Liver (tissue), 9 donors: Measurements from ENCODE around the gene RNF214. TPM values are rescaled to one million over a fixed set of nuclear protein-coding genes. Genes with fewer than 3 reads are reported as not detected.
A peak's percentile ranks its signal among the peaks of the same experiment; 100 is the strongest.

Experiments used
- DNase-seq: peaks from one replicate; pipeline ENCODE4 v3.0.0-alpha.2; 2017; ENCODE audit warnings: low spot score
- H3K27ac ChIP-seq, 2 donors: one replicate each; pipeline ENCODE4 v1.7.0; 2013; ENCODE audit warnings: inconsistent platforms in 2 of 2, low read length in 2 of 2, control low read depth in 1 of 2, low read depth in 1 of 2, mild to moderate bottlenecking in 1 of 2
- H3K27me3 ChIP-seq, 4 donors: one replicate each; pipeline versions ENCODE4 v1.6.1 to v1.7.0; 2013; ENCODE audit warnings: low read length in 3 of 4, inconsistent platforms in 1 of 4, mild to moderate bottlenecking in 1 of 4, moderate library complexity in 1 of 4; ENCODE audit not compliant: control insufficient read depth in 4 of 4, insufficient read depth in 4 of 4
- H3K36me3 ChIP-seq, 4 donors: one replicate each; pipeline versions ENCODE4 v1.6.1 to v1.7.0; 2013; ENCODE audit warnings: low read length in 3 of 4, mild to moderate bottlenecking in 3 of 4, low read depth in 1 of 4, moderate library complexity in 1 of 4; ENCODE audit not compliant: control insufficient read depth in 4 of 4, insufficient read depth in 3 of 4
- H3K4me1 ChIP-seq, 4 donors: one replicate each; pipeline versions ENCODE4 v1.6.1 to v1.7.0; 2013; ENCODE audit warnings: low read length in 3 of 4, mild to moderate bottlenecking in 3 of 4, moderate library complexity in 1 of 4; ENCODE audit not compliant: control insufficient read depth in 4 of 4, insufficient read depth in 4 of 4
- H3K4me3 ChIP-seq, 3 donors: one replicate each; pipeline versions ENCODE4 v1.6.1 to v1.7.0; 2013; ENCODE audit warnings: low read length in 3 of 3, control low read depth in 1 of 3, low read depth in 1 of 3, mild to moderate bottlenecking in 1 of 3
- H3K9ac ChIP-seq, 2 donors: one replicate each; pipeline ENCODE4 v1.7.0; 2013; ENCODE audit warnings: low read length in 2 of 2, mild to moderate bottlenecking in 2 of 2, moderate library complexity in 2 of 2, control low read depth in 1 of 2, low read depth in 1 of 2
- H3K9me3 ChIP-seq, 4 donors: one replicate each; pipeline versions ENCODE4 v1.6.1 to v1.7.0; 2013; ENCODE audit warnings: low read length in 3 of 4; ENCODE audit not compliant: control insufficient read depth in 4 of 4
- EGR1 ChIP-seq, 2 donors: IDR thresholded peaks; 2 replicates each; pipeline ENCODE4 v1.6.1; 2016 to 2018; ENCODE audit warnings: antibody characterized with exemption in 2 of 2, low read depth in 2 of 2
- FOXA1 ChIP-seq: IDR thresholded peaks from 2 replicates; pipeline ENCODE4 v1.6.1; 2016; ENCODE audit warnings: antibody characterized with exemption
- FOXA2 ChIP-seq: IDR thresholded peaks from 2 replicates; pipeline ENCODE4 v1.6.1; 2016; ENCODE audit warnings: antibody characterized with exemption
- GABPA ChIP-seq, 2 donors: IDR thresholded peaks in 1 of 2; conservative IDR thresholded peaks in 1 of 2; 2 replicates each; pipeline ENCODE4 v1.6.1; 2016; ENCODE audit warnings: antibody characterized with exemption in 2 of 2, mild to moderate bottlenecking in 1 of 2, moderate library complexity in 1 of 2
- HNF4A ChIP-seq, 2 donors: conservative IDR thresholded peaks; 2 replicates each; pipeline ENCODE4 v1.6.1; 2016; ENCODE audit warnings: antibody characterized with exemption in 2 of 2, mild to moderate bottlenecking in 2 of 2
- HNF4G ChIP-seq: IDR thresholded peaks from 2 replicates; pipeline ENCODE4 v1.6.1; 2016; ENCODE audit warnings: antibody characterized with exemption
- JUND ChIP-seq, 2 donors: IDR thresholded peaks; 2 replicates each; pipeline ENCODE4 v1.6.1; 2016; ENCODE audit warnings: antibody characterized with exemption in 2 of 2
- NR2F2 ChIP-seq: IDR thresholded peaks from 2 replicates; pipeline ENCODE4 v1.6.1; 2016; ENCODE audit warnings: antibody characterized with exemption
- RAD21 ChIP-seq, 2 donors: IDR thresholded peaks; 2 replicates each; pipeline ENCODE4 v1.6.1; 2016; ENCODE audit warnings: antibody characterized with exemption in 2 of 2, mild to moderate bottlenecking in 2 of 2
- SP1 ChIP-seq: IDR thresholded peaks from 2 replicates; pipeline ENCODE4 v1.6.1; 2018; ENCODE audit warnings: antibody characterized with exemption, mild to moderate bottlenecking
- YY1 ChIP-seq: IDR thresholded peaks from 2 replicates; pipeline ENCODE4 v1.6.1; 2016; ENCODE audit warnings: antibody characterized with exemption, mild to moderate bottlenecking
- WGBS: extraction: QIAGEN DNeasy Blood & Tissue Kit; methylation state at CpG from one replicate; pipeline ENCODE4 v1.1.7; 2013; 5-methylcytosine and 5-hydroxymethylcytosine counted together
- polyA plus RNA-seq, 2 donors: library from polyadenylated mRNA; stranded (reverse) in 1 of 2; unstranded in 1 of 2; fragments of 200-250 nt in 1 of 2; fragments of >200 nt in 1 of 2; fragmentation: Nextera tagmentation in 1 of 2; extraction: Ambion mirVana in 1 of 2; gene quantifications; one replicate each; pipeline versions ENCODE4 v1.2.1 to v1.2.3, GENCODE V29; 2013 to 2015
- total RNA-seq, 2 donors: library from RNA; depleted of rRNA; stranded (reverse); fragments of >200 nt; gene quantifications; one replicate each; pipeline ENCODE4 v1.2.3, GENCODE V29; 2014
- TF ChIP-seq, protein P1 (sequence below): IDR thresholded peaks from 2 replicates; pipeline ENCODE4 v1.6.1; 2016; ENCODE audit warnings: antibody characterized with exemption
- TF ChIP-seq, protein P2 (sequence below): fragments of 150-350 bp; IDR thresholded peaks from 2 replicates; pipeline ENCODE4 v1.5.1; 2017; ENCODE audit warnings: improper control_type of control experiment, low read depth, low read length; ENCODE audit not compliant: missing input control
- TF ChIP-seq, protein P3 (sequence below): IDR thresholded peaks from 2 replicates; pipeline ENCODE4 v1.6.1; 2016; ENCODE audit warnings: antibody characterized with exemption
- TF ChIP-seq, protein P4 (sequence below): IDR thresholded peaks from 2 replicates; pipeline ENCODE4 v1.6.1; 2016; ENCODE audit warnings: antibody characterized with exemption, mild to moderate bottlenecking
- donor health status: healthy.
- donor health status: healthy.
- donor health status: healthy.
- donor health status: healthy.
- donor health status: healthy.

The RNF214 gene
- total and polyA plus RNA-seq, 4 donors: 4.6 to 6.2 (median 6.0) TPM

DNA sequence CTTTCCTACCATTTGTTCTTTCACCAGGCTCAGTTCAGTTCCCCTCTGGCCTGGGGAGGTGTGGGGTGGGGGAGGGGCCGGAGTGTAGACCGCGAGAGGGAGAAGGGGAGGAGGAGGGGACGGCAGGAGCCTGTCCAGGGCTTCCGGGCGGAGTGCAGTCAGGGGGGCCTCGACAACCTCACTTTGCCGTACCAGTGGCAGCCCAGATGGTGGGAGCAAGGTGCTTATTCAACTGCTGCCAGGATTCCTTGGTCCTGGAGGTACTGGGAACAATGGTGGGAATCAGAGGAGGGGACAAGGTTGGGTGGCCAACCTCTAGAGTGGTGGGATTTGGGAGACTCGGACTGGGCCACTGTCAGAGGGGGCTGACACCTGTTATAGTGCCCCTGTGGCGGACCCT lies 82.4 kb downstream of the RNF214 start:
- TF ChIP-seq, protein P1, sequence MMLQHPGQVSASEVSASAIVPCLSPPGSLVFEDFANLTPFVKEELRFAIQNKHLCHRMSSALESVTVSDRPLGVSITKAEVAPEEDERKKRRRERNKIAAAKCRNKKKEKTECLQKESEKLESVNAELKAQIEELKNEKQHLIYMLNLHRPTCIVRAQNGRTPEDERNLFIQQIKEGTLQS: no peak
- no peak for TF ChIP-seq JUND (IDR thresholded peaks at IDR 0.05)
- no peak for TF ChIP-seq GABPA (IDR thresholded peaks at IDR 0.05 in 1 of 2, conservative IDR thresholded peaks at IDR 0.05 in 1 of 2)
- no peak for TF ChIP-seq HNF4G
- TF ChIP-seq, protein P2, sequence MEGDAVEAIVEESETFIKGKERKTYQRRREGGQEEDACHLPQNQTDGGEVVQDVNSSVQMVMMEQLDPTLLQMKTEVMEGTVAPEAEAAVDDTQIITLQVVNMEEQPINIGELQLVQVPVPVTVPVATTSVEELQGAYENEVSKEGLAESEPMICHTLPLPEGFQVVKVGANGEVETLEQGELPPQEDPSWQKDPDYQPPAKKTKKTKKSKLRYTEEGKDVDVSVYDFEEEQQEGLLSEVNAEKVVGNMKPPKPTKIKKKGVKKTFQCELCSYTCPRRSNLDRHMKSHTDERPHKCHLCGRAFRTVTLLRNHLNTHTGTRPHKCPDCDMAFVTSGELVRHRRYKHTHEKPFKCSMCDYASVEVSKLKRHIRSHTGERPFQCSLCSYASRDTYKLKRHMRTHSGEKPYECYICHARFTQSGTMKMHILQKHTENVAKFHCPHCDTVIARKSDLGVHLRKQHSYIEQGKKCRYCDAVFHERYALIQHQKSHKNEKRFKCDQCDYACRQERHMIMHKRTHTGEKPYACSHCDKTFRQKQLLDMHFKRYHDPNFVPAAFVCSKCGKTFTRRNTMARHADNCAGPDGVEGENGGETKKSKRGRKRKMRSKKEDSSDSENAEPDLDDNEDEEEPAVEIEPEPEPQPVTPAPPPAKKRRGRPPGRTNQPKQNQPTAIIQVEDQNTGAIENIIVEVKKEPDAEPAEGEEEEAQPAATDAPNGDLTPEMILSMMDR: no peak
- no peak for TF ChIP-seq RAD21 (IDR thresholded peaks at IDR 0.05)
- TF ChIP-seq NR2F2: no peak
- TF ChIP-seq YY1: no peak
- Histone ChIP-seq H3K4me3 (peak overlapping the region; percentile 72 to 97 (median 96)), H3K36me3 (no peaks in the 10 kb centered on the region), H3K4me1 (peaks cover 8 to 29% (median 19%) of the 10 kb centered on the region in 4 donors), H3K27me3 (no peaks in the 10 kb centered on the region), H3K27ac (no peak overlapping the region), H3K9me3 (no peaks in the 10 kb centered on the region), H3K9ac (peak overlapping the region in 1 of 2 donors; percentile 88)
- peak; percentile 39 for DNase-seq
- 21% methylated on average over 10 of the region's 10 CpGs for WGBS

DNA sequence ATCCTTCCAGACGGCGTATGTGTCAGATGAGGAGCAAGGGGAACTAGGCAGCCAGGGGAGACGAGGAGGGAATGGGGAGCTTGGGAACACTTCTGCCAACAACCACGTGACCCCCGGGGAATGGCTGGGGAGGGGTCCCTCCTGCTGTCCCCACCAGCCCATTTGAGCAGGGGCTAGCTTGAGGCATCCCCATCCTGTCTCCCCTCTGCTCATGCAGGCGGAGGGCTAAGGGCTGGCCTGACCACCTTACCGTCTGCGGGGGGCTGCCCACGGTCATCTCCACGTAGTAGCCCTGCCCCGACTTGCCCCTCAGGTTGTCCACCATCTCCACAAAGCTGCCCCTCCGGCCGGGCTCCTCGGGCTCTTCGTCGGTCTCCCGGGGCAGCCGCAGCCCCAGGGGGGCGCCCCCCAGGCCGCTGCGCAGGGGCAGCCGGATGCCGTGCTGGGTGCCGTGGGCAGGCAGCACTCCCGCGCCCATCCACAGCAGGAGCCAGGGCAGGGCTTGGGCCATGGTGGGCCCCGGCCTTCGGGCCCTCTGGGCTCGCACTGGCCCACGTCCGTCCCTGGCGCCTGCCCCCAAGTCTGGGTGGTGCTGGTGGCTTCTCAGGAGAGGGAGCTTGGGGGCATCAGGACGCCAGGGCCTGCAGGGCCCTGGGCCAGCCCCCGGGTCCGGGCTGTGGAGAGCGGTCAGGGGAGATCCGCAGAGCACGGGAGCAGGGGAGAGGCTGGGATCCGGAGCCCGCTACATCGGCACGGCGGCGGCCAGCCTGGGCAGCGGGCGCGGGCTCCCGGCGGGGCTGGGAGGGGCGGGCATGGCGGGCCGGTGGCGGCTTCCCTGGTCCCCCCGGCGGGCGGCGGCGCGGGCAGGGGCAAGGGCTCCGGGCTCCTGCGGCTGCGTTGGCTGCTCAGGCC lies 83.1 kb downstream of the RNF214 start:
- peaks cover 8 to 29% (median 19%) of the 10 kb centered on the region in 4 donors for H3K4me1 ChIP-seq
- peak overlapping the region; percentile 81 to 97 (median 96) for H3K4me3 ChIP-seq
- no peaks in the 10 kb centered on the region for H3K9me3 ChIP-seq
- no peaks in the 10 kb centered on the region for H3K27me3 ChIP-seq
- H3K9ac ChIP-seq: peak overlapping the region; percentile 5 to 88
- 3% methylated on average over 62 of the region's 62 CpGs for WGBS
- no peak for TF ChIP-seq EGR1 (IDR thresholded peaks at IDR 0.05; ENCODE audit: low read depth in 2 of 2)
- no peak for TF ChIP-seq FOXA2
- TF ChIP-seq, protein P3, sequence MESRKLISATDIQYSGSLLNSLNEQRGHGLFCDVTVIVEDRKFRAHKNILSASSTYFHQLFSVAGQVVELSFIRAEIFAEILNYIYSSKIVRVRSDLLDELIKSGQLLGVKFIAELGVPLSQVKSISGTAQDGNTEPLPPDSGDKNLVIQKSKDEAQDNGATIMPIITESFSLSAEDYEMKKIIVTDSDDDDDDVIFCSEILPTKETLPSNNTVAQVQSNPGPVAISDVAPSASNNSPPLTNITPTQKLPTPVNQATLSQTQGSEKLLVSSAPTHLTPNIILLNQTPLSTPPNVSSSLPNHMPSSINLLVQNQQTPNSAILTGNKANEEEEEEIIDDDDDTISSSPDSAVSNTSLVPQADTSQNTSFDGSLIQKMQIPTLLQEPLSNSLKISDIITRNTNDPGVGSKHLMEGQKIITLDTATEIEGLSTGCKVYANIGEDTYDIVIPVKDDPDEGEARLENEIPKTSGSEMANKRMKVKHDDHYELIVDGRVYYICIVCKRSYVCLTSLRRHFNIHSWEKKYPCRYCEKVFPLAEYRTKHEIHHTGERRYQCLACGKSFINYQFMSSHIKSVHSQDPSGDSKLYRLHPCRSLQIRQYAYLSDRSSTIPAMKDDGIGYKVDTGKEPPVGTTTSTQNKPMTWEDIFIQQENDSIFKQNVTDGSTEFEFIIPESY: no peak
- TF ChIP-seq, protein P4, sequence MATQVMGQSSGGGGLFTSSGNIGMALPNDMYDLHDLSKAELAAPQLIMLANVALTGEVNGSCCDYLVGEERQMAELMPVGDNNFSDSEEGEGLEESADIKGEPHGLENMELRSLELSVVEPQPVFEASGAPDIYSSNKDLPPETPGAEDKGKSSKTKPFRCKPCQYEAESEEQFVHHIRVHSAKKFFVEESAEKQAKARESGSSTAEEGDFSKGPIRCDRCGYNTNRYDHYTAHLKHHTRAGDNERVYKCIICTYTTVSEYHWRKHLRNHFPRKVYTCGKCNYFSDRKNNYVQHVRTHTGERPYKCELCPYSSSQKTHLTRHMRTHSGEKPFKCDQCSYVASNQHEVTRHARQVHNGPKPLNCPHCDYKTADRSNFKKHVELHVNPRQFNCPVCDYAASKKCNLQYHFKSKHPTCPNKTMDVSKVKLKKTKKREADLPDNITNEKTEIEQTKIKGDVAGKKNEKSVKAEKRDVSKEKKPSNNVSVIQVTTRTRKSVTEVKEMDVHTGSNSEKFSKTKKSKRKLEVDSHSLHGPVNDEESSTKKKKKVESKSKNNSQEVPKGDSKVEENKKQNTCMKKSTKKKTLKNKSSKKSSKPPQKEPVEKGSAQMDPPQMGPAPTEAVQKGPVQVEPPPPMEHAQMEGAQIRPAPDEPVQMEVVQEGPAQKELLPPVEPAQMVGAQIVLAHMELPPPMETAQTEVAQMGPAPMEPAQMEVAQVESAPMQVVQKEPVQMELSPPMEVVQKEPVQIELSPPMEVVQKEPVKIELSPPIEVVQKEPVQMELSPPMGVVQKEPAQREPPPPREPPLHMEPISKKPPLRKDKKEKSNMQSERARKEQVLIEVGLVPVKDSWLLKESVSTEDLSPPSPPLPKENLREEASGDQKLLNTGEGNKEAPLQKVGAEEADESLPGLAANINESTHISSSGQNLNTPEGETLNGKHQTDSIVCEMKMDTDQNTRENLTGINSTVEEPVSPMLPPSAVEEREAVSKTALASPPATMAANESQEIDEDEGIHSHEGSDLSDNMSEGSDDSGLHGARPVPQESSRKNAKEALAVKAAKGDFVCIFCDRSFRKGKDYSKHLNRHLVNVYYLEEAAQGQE: no peak
- TF ChIP-seq NR2F2: no peak
- no peak for TF ChIP-seq SP1
- TF ChIP-seq, protein P1: no peak
- no peak for TF ChIP-seq HNF4G
- TF ChIP-seq, protein P2: no peak
- no peak for TF ChIP-seq HNF4A (conservative IDR thresholded peaks at IDR 0.05)
- TF ChIP-seq FOXA1: no peak
- DNase-seq: no peak
- H3K36me3 ChIP-seq: no peaks in the 10 kb centered on the region
- H3K27ac ChIP-seq: no peak overlapping the region
